Measurements from ENCODE around the gene COL28A1.
"Not testable (repeated sequence)": the region's sequence is repeated elsewhere in the genome, so short reads cannot be mapped to it uniquely, and the experiment has no call there.

Gene COL28A1

DNA sequence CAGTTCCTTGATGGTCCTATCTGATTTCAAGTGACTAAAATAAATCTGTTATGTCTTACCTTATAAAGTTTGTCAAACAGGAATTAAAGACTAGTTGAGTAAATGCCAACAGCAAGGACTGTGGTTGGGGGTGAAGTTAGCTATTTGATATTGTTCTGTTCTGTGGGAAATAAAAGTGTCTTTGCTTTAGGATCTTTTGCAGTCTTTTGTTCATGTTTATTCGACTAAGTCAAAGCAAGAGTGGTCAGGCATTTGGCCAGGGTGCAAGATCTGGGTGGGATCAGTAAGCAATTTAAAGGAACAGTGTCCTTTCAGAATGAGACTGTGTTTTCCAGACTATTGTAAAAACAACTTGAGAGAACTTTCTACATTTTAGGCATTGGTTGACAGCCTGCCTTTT lies at the start of gene COL28A1:
Gene COL28A1, minus strand, starts transcription at position 183 of the 400 bp plus-strand sequence. CDS start 2,998 bp downstream, outside the sequence.
- DNase-seq = no peak

DNA sequence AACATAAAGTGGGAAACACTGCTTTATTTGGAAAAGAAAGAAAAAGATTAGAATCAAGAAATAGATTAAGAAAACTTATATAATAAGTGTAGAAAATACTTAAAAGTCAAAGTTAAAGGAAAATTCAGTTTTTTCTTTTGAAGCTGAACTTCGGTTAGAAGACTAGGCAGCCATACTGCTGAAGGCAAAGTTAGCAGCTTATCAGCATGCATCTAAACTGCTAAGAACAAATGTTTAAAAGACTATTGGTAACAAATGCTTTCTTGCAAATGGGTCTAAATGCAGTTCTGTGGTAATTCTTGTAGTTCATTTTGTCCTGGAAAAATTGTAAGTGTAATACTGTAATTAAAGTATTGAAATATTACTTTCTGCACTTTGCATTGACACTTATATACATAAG lies 49.0 kb upstream of the COL28A1 start:
- no peak for DNase-seq

DNA sequence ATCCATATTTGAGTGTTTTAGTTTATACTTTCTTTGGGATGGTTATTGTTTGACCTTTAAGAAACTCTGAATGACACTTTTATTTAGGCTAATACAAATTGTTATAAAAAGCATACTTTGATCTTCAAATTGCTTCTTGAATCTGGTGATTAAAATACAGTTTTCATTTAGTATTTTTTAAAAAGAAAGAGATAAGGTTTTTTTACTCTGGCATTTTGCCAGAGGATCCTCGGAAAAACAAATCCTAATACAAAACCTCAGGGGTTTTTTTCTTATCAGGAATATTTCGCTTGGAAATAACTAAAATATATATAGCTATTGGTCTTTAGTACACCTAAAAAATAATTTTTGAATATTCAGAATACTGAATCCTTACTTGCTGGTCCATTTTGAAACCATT lies 48.1 kb upstream of the COL28A1 start:
- no peak for DNase-seq

DNA sequence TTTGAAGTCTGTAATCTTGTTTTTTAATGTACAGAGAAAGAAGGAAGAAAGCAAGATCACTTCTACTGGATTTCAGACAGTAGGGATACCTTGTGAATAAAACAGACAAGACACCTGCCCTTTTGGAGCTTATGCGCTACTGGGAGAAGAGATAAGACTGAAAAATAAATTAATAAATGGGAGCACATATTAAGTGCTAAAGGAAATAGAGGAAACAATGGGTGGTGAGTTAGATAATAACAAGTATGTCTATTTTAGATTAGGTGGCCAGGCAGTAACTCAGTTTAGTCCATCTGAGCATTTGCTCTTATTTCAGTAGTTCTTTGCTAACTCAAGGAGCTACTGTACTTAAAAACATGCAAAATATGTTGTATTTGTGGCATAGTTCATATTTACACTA lies 46.9 kb upstream of the COL28A1 start:
- DNase-seq = no peak

DNA sequence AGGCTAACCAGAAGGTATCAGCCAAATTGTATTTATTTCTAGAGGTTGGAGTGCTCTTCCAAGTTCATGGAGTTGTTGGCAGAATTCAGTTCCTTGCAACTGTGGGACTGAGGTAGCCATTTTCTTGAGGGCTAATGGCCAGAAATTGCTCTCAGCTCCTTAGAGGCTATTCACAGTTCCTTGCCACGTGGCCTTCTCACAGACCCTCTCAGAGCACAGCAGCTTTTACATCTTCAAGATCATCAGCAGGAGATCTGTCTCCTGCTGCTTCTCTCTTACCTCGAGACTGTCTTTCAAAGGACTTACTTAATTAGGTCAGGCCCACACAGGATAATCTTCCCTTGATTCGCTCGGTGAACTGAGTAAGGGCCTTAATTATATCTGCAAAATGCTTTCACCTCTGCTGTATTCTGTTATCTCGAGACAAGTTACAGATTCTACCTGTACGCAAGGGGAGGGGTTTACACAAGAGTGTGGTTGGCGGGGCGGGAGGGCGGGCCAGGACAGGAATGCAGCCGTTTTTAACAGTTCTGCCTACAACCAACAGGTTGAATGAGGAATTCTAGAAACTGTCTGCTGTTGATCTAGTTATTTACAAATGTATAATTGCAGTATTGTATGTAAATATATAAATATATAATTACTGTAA lies 46.0 kb upstream of the COL28A1 start:
- no peak for DNase-seq

DNA sequence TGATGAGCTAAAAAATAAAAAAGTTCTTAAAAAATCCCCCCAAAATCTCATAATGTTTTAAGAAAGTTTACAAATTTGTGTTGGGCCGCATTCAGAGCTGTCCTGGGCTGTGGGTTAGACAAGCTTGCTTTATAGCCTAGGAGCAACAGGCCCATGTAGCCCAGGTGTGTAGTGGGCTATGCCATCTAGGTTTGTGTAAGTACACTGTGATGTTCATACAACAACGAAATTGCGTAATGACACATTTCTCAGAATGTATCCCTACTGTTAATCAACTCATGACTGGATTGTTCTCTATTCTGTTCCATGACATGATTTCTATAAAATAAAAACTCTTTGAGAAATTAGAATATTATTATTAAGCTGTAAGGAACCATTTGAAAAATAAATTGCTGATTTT lies 44.0 kb upstream of the COL28A1 start:
- DNase-seq = no peak

DNA sequence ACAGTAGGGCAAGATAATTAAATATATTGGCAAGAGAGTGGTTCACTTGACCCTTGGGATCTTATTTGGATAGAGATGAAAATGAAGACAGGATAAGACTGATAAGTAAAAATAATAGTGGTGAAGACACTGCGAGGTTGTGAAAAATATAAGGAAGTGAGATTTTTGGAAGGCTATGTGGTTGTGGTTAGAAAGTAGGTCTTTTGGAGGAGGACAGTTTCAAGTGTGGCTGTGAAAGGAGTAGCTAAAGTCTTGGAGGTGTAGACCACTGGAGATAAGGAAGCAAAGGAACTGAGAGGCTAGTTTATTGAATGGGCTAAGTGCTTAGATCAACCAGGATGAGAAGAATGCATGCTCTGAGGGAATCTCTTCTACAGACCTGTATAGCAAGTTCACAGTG lies 42.2 kb upstream of the COL28A1 start:
- DNase-seq = no peak

DNA sequence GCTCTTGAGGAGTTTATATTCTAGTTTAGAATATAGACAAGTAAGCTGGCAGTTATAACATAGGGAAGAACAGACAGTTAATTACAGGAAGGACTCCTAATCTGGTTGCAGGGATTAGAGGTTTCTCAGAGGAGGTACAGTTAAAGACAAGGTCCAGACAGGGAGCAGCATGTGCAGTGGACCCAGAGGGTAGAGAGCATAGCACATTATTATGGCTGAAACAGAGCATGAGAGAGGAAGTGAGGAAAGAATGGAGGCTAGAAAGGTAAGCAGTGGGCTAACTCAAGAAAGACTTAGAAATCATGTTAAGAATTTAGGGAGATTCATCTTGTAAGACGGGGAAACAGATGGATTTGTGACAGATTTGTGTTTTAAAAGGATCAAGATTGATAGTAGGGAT lies 40.7 kb upstream of the COL28A1 start:
- DNase-seq = no peak

DNA sequence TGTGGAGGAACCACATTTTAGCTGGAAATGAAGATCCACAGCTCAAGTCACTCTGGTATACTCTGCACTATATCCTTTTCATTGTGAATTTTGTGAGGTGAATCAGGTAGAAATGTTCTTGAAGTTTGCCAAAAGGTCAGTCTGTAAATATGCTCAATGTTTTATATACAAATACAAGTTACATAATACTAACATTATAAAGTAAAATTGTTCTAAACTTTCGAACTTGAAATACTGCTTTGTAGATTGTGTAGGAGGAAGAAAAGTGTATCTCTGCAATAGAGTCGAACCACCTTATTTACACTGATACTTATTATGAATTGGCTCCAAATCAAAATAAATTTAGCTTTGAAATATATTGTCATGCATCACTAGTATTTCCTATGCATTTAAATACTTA lies 38.0 kb upstream of the COL28A1 start:
- DNase-seq = no peak

DNA sequence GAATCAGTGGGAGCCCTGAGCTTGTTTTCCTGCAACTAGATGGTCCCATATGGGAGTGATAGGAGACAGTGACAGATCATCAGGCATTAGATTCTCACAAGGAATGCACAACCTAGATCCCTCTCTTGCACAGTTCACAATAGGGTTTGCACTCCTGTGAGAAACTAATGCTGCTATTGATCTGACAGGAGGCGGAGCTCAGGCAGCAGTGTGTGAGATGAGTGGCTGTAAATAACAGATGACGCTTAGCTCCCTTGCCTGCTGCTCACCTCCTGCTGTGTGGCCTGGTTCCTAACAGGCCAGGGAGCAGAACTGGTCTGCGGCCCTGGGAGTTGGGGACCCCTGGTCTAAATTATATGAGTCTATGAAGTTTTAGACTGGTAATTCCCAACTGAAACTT lies 34.9 kb upstream of the COL28A1 start:
- no peak for DNase-seq

DNA sequence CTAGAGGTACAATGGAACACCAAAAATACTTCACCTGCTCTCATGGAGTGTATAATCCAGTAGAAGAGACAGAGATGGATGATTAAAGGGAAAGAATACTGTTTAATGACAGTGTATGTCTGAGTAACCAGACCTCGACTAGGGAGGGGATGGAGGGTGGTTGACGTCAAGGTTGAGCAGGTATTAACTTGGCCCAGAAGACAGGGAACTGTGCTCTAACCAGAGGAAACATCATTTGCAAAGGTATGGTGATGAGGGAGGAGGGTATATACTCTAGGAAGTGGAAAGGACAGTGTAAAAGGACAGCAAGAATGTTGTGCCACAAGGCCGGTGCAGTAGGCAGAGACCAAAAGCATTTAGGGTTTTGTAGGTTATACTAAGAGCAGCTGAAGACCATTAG lies 33.9 kb upstream of the COL28A1 start:
- DNase-seq = no peak

DNA sequence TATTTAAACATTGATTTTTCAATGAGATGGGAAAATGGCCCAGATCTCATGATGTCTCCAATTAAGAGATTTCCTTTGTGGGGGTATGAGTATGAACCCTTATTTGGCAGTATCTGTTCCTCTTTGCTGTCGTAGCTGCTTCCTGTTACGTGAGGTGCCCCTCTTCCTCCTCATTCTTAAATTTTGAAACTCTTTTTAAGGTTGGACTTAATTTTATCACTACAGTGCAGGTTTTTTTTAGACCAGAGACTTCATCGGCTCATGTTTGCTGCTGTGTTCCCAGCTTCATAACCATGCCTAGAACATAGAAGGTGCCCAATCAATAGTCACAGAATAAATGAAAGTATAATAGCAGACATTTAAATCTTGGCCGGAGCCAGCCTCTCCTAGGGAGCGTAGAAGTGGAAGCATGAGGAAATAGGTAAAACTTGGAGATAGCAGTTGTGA lies 33.4 kb upstream of the COL28A1 start:
- no peak for DNase-seq

DNA sequence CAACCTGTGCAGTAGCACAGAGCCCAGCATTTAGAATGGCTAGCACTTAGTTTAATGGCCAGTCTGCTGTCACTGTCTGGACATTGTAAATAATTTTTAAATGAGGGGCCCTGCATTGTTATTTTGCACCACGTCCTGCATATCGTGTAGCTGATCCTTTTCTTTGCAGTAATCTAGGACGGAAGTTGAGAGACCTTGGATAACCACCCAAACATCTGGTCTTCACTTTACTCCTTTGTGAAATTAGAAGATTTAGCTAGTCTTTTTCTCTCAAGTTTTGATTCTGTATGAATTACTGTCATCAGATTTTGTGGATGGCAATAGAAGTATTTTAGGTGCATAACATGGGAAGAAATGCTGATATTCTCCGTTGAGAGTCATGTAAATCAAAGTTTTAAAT lies 32.9 kb upstream of the COL28A1 start:
- DNase-seq = no peak

DNA sequence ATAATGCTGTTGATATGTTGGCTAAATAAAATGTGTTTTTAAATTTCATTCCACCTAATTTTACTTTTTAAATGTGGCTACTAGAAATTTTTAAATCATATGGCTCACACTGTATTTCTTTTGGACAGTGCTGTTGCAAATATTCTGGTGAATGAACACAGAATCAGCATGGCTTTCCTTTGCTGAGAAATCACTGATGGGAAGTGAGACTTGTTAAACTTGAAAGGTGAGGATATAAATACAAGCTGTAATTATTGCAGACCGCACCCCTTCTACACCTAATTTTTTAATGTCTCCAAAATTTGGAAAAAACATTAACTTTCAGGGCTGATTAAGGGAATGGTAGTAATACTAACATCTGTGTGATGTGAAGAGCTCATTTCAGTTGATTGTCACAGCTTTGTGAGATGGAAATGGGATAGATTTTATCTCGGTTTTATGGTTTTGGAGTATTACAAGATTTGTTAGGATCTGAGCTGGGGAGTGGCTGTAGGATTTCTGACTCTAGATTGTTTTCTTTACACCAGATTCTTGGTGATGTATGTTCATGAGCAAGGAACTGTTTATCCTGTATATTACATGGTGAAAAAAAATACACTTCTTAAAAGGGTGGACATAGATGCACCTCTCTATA lies 32.3 kb upstream of the COL28A1 start:
- peak in 1 of 2 experiments; percentile 19 for DNase-seq

DNA sequence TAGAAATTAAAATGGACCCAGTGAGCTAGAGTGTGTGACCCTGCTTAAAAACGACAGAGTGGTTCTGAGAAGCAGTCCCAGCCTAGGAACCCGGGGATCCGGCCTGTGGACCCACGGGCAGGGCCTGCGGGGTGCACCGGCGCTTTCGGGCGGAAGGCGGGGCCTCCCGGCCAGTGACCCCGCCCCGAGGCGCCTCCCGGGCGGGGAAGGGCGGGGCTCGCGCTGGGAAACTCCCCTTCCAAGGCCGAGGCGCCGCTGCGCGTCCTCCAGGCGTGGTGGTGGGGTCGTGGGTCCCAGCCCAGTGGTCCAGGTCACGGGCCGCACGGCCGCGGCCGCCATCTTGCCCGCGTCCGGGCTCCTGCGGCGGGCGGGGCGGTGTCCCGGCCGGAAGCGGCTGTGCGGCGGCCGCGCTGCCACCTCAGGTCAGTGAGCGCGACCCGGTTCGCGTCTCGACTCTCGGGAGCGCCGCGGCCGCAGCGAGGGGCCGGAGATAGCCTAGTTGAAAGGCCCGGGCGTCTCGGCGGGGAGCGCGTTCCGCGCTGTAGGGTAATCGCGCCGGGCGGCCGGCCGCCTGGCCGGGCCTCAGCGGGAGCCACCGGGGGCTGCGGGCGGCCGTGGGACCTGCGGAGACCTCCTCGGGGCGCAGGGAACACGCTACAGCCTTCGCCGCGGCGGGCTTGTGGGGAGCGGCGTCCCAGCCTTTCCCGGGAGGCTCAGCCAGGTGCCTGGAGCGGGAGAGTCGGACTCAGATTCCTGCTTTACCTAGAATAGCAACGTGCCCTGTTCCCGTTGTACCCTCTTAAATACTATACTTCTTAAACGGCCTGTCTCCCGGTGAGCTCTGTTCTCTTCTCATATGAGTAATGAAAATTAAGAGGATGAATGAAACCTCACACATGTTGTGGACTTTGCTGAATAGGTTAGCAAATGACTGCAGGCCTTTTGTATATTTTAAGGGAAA lies 31.3 kb upstream of the COL28A1 start, which contains the start of gene MIOS:
Gene MIOS, plus strand, starts transcription at position 234 of the 961 bp plus-strand sequence. CDS start 5,592 bp downstream, outside the sequence.
- DNase-seq = peak; percentile 63 to 77

DNA sequence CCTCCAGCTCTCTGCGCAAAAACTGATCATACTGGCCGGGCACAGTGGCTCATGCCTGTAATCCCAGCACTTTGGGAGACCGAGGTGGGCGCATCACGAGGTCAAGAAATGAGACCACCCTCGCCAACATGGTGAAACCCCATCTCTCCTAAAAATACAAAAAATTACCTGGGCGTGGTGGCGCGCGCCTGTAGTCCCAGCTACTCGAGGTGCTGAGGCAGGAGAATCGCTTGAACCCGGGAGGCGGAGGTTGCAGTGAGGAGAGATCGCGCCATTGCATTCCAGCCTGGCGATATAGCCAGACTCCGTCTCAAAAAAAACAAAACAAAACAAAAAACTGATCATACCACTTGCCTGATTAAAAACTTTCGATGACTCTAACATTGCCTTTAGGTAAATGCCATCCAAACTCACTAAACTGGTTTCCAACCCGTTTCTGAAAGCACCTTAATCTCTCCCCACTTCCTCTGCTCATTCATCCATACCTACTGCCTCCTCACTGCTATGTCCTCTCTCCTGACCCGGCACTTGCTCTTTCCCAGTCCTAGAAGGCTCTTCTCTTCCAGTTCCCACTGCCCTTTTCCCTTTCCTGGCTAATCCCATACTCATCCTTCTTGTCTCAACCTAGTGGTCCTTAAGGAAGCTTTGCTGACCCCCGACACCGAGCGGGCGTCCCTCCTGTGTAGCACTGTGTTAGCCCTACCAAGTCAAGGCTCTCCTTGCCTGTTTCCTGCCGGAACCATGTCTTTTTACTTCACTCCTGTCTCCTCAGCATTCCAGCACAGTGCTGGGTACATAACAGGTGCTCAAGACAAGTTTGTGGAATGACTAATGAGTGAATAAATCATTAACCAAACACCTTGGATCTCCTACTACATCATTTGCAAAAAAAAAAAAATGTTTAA lies 30.3 kb upstream of the COL28A1 start:
- no peak for DNase-seq

DNA sequence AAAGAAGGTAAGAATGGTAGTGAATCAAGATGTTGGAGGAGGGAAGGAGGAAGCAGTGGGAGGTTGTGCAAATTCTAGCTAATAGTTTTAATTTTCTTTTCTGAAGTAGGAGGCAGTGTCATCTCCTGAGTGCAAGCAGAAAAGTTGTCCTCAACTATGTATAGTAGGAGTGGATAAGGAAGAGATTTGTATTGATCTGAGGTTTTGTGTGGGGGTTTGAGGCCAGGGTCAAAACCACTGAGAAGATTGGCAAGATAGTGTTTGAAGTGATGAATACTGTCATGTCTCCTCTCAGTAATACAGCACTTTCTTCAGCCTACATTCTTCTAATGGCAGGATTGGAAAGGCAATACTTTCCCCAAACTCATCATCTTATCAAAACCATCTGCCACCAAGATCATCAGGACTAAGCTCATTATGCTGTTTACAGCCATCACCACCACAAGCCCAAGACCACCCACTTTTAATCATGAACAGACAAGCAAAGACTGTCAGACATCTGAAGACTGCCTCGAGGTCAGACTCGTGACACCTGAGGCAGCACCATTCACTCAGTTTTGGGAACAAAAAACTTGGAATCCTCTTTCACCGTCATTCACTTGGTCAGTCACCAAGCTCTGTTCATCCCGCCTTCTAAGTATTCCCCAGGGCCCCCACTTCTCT lies 29.5 kb upstream of the COL28A1 start:
- no peak for DNase-seq

DNA sequence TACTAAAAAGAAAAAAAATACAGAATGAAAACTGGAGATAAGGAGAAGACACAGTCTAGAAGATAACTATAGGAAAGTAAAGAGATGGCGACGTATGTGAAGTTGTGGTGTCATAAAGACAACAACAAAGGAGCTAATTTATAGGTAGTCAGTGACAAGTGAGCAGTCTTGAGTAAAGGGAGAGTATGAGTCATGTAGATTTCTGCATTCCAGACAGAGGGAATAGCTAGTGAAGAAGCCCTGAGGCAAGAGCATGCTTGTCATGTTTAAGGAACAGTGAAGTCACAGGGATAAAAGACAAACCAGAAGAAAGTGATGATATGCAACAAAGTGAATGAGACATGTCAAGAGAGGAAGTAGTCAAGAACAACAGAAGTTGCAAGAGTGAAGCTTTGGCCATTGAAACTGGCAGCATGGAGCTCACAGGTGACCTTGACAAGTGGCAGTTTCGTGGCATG lies 28.7 kb upstream of the COL28A1 start:
- DNase-seq = no peak

DNA sequence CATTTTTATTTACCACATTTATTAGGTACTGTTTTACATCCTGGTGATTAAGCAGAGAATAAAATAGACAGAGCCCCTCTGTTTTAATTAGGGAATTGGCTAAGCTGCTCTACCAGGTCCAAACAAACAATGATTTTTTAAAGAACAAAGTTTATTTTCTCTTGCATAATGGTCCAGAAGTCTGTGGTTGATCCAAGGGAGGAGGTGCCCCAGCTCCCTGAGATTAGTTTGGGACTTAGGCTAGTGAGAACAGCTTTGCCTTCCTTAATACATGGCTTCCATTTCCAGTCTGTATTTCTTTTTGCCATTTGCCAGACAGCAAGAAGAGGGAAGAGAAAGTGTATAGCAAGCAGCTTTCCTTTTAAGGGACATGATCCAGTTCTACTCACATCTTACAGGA lies 28.1 kb upstream of the COL28A1 start:
- no peak for DNase-seq

DNA sequence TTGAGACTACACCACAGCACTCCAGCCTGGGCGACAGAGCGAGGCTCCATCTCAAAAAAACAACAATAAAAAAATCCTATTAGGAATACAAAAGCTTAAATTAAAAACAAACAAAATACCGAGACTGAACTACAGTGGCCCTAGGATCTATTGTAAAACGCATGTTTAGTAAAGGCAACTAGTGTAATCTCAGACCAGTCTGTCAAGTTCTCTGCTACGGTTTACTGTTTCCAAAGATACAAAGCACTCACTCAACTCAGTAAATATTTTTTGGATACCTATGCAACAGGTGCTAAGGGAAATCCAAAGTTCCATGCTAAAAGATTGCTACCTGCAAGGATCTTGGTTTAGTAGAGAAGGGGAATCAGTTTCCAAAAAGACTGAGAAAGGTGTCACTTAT lies 27.6 kb upstream of the COL28A1 start:
- no peak for DNase-seq

DNA sequence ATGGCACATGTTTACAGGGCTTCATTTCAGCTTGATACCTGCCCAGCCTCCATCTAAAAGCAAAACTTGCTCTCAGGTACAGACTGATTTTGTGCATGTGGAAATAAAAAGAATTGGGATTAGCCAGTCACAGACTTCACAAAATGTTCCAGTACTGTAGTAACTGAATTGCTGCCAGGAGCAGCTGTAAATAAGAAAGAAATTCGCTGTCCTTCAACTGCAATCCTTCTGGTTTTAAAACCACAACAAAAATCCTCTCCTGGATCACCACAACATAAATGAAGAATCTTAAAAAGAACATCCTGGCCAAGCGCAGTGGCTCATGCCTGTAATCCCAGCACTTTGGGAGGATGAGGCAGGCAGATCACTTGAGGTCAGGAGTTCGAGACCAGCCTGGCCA lies 27.1 kb upstream of the COL28A1 start:
- DNase-seq = no peak

DNA sequence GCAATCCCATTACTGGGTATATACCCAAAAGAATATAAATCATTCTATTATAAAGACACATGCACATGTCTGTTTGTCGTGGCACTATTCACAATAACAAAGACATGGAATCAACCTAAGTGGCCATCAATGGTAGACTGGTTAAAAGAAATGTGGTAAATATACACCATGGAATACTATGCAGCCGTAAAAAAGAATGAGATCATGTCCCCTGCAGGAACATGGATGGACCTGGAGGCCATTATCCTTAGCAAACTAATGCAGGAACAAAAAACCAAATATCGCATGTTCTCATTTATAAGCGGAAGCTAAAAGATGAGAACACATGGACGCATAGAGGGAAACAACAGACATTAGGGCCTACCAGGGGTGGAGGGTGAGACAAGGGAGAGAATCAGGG lies 25.9 kb upstream of the COL28A1 start:
- not testable (repeated sequence) for DNase-seq
